CD4-positive, alpha-beta T cell treated with Interleukin-17A for 1 hour (primary cell): Measurements from ENCODE around the gene CDKN1C.

Experiments
- DNase-seq: peaks from one replicate; pipeline ENCODE4 v3.0.0-alpha.2; 2020

CDKN1C gene

GRCh38 chr11:2867142-2867541 lies 18.4 kb downstream of the CDKN1C start:
- DNase-seq, result no peak

- no peak for DNase-seq
These were observed 19.5 kb downstream of the CDKN1C start for GRCh38 chr11:2865922-2866577.

- DNase-seq, result no peak
These were observed 20.7 kb downstream of the CDKN1C start for GRCh38 chr11:2864901-2865300.

GRCh38 chr11:2863276-2863618 lies 22.3 kb downstream of the CDKN1C start:
- DNase-seq, result no peak

GRCh38 chr11:2862395-2863275 lies 22.9 kb downstream of the CDKN1C start:
- DNase-seq, result no peak

- DNase-seq, result no peak
These were observed 24.9 kb downstream of the CDKN1C start for GRCh38 chr11:2860636-2861035.

- no peak for DNase-seq
These were observed 25.9 kb downstream of the CDKN1C start for GRCh38 chr11:2859699-2860037.

- no peak for DNase-seq
These were observed 26.4 kb downstream of the CDKN1C start for GRCh38 chr11:2858995-2859698.

- DNase-seq, result no peak
These were observed 27.7 kb downstream of the CDKN1C start for GRCh38 chr11:2857918-2858317.

GRCh38 chr11:2857276-2857675 lies 28.3 kb downstream of the CDKN1C start:
- DNase-seq, result no peak

GRCh38 chr11:2855162-2855561 lies 30.4 kb downstream of the CDKN1C start:
- DNase-seq, result no peak

GRCh38 chr11:2853997-2854560 lies 31.5 kb downstream of the CDKN1C start:
- no peak for DNase-seq

GRCh38 chr11:2853401-2853800 lies 32.2 kb downstream of the CDKN1C start:
- DNase-seq, result no peak

GRCh38 chr11:2849994-2850770 lies 35.4 kb downstream of the CDKN1C start:
- DNase-seq, result no peak

- DNase-seq, result no peak
These were observed 37.1 kb downstream of the CDKN1C start for GRCh38 chr11:2848497-2848896.

- no peak for DNase-seq
These were observed 38.0 kb downstream of the CDKN1C start for GRCh38 chr11:2847561-2847960.

GRCh38 chr11:2846470-2846869 lies 39.1 kb downstream of the CDKN1C start:
- DNase-seq, result no peak

GRCh38 chr11:2846056-2846455 lies 39.5 kb downstream of the CDKN1C start:
- no peak for DNase-seq

- DNase-seq, result no peak
These were observed 40.6 kb downstream of the CDKN1C start for GRCh38 chr11:2844996-2845395.

- no peak for DNase-seq
These were observed 41.3 kb downstream of the CDKN1C start for GRCh38 chr11:2844116-2844842.

- no peak for DNase-seq
These were observed 42.0 kb downstream of the CDKN1C start for GRCh38 chr11:2843551-2843950.

- DNase-seq, result no peak
These were observed 42.7 kb downstream of the CDKN1C start for GRCh38 chr11:2842876-2843275.
